HEK293 (cell line): ENCODE measurements around the gene STXBP4.

Source experiments
- CTCF ChIA-PET: fragments of 350-600 bp; formaldehyde crosslinking; extraction: SDS; loops from one replicate; lab custom pipeline; 2021; ENCODE audit warnings: antibody characterized with exemption; lab: Yijun Ruan, JAX
- POLR2A ChIA-PET: fragments of 300-600 bp; formaldehyde crosslinking; extraction: SDS; loops from one replicate; lab custom pipeline; 2020; ENCODE audit warnings: antibody characterized with exemption, inconsistent platforms; lab: Yijun Ruan, JAX
- H3K27ac ChIP-seq: fragments of 200-500 bp; sonication (Bioruptor generic); 2 replicates; pipeline ENCODE4 v1.5.1; 2014; ENCODE audit warnings: low read depth, low read length, control low read depth, inconsistent platforms; ENCODE audit errors: extremely low read depth
- H3K36me3 ChIP-seq, 2 experiments: fragments of 200-500 bp in 1 of 2; sonication (Bioruptor generic) in 1 of 2; 1 replicate in 1 of 2; 2 replicates in 1 of 2; pipeline ENCODE4 v1.5.1; 2014 to 2017; ENCODE audit warnings: inconsistent platforms in 2 of 2, low read length in 2 of 2; ENCODE audit not compliant: control insufficient read depth in 2 of 2, insufficient read depth in 1 of 2
- H3K4me1 ChIP-seq: fragments of 200-500 bp; sonication (Bioruptor generic); 2 replicates; pipeline ENCODE4 v1.5.1; 2014; ENCODE audit warnings: mild to moderate bottlenecking, low read length, inconsistent platforms; ENCODE audit not compliant: control insufficient read depth, insufficient read depth
- H3K4me3 ChIP-seq: 2 replicates; pipeline ENCODE4 v1.5.1; 2011; ENCODE audit warnings: low read depth, mild to moderate bottlenecking, control low read depth, low read length, moderate library complexity
- H3K9me3 ChIP-seq: fragments of 200-500 bp; sonication (Bioruptor generic); 2 replicates; pipeline ENCODE4 v1.5.1; 2014; ENCODE audit warnings: low read depth, low read length, inconsistent platforms; ENCODE audit not compliant: control insufficient read depth, insufficient read depth
- HOXC10 ChIP-seq: sonication (generic); formaldehyde crosslinking; IDR thresholded peaks from 2 replicates; pipeline ENCODE4 v1.8.1; 2023; ENCODE audit warnings: mild to moderate bottlenecking, missing genetic modification reagents
- PRDM1 ChIP-seq: fragments of 450-650 bp; formaldehyde crosslinking; IDR thresholded peaks from 2 replicates; pipeline ENCODE4; 2016; ENCODE audit warnings: missing biosample characterization, missing genetic modification characterization
- SETDB1 ChIP-seq: IDR thresholded peaks from one replicate; pipeline ENCODE4 v1.6.1; 2017; ENCODE audit warnings: mild to moderate bottlenecking, low read length, moderate library complexity, mixed read lengths; ENCODE audit not compliant: insufficient read length
- ZBTB11 ChIP-seq: fragments of 450-650 bp; formaldehyde crosslinking; conservative IDR thresholded peaks from 2 replicates; pipeline ENCODE4 v1.5.1; 2016; ENCODE audit warnings: low read depth, missing biosample characterization, missing genetic modification characterization
- ZBTB17 ChIP-seq: fragments of 450-650 bp; formaldehyde crosslinking; IDR thresholded peaks from 2 replicates; pipeline ENCODE4 v1.5.1; 2016; ENCODE audit warnings: missing biosample characterization, missing genetic modification characterization
- ZFP41 ChIP-seq: fragments of 450-650 bp; formaldehyde crosslinking; IDR thresholded peaks from 2 replicates; pipeline ENCODE4 v1.5.1; 2016; ENCODE audit warnings: missing biosample characterization, missing genetic modification characterization, borderline replicate concordance
- ZFP69B ChIP-seq: fragments of 450-650 bp; formaldehyde crosslinking; IDR thresholded peaks from 2 replicates; pipeline ENCODE4 v1.5.1; 2016; ENCODE audit warnings: missing biosample characterization, missing genetic modification characterization
- ZNF16 ChIP-seq: fragments of 450-650 bp; formaldehyde crosslinking; IDR thresholded peaks from 2 replicates; pipeline ENCODE4 v1.5.1; 2016; ENCODE audit warnings: low read depth, missing biosample characterization, missing genetic modification characterization
- ZNF19 ChIP-seq: fragments of 450-650 bp; formaldehyde crosslinking; IDR thresholded peaks from 2 replicates; pipeline ENCODE4; 2016; ENCODE audit warnings: missing biosample characterization, missing genetic modification characterization, low read depth
- ZNF24 ChIP-seq: fragments of 450-650 bp; formaldehyde crosslinking; IDR thresholded peaks from 2 replicates; pipeline ENCODE4 v1.5.1; 2016; ENCODE audit warnings: missing biosample characterization, missing genetic modification characterization
- ZNF341 ChIP-seq: fragments of 450-650 bp; formaldehyde crosslinking; IDR thresholded peaks from 2 replicates; pipeline ENCODE4; 2016; ENCODE audit warnings: low read depth, missing biosample characterization, missing genetic modification characterization
- ZNF366 ChIP-seq: fragments of 450-650 bp; formaldehyde crosslinking; conservative IDR thresholded peaks from 2 replicates; pipeline ENCODE4 v1.5.1; 2016; ENCODE audit warnings: missing biosample characterization, missing genetic modification characterization
- ZNF423 ChIP-seq: fragments of 450-650 bp; formaldehyde crosslinking; IDR thresholded peaks from 2 replicates; pipeline ENCODE4 v1.5.1; 2016; ENCODE audit warnings: missing biosample characterization, missing genetic modification characterization
- ZNF426 ChIP-seq: fragments of 450-650 bp; formaldehyde crosslinking; IDR thresholded peaks from 2 replicates; pipeline ENCODE4 v1.5.1; 2017; ENCODE audit warnings: missing biosample characterization, missing genetic modification characterization, mild to moderate bottlenecking, inconsistent platforms, moderate library complexity
- ZNF48 ChIP-seq: fragments of 450-650 bp; formaldehyde crosslinking; IDR thresholded peaks from 2 replicates; pipeline ENCODE4 v1.5.1; 2016; ENCODE audit warnings: missing biosample characterization, missing genetic modification characterization
- ZNF521 ChIP-seq: fragments of 450-650 bp; formaldehyde crosslinking; IDR thresholded peaks from 2 replicates; pipeline ENCODE4 v1.5.1; 2017; ENCODE audit warnings: missing biosample characterization, mild to moderate bottlenecking, missing genetic modification characterization
- ZNF658 ChIP-seq: fragments of 450-650 bp; formaldehyde crosslinking; IDR thresholded peaks from 2 replicates; pipeline ENCODE4; 2016; ENCODE audit warnings: missing biosample characterization, missing genetic modification characterization
- ZNF768 ChIP-seq: fragments of 450-650 bp; formaldehyde crosslinking; IDR thresholded peaks from 2 replicates; pipeline ENCODE4 v1.5.1; 2018; ENCODE audit warnings: missing biosample characterization, mild to moderate bottlenecking, missing genetic modification characterization

The STXBP4 gene

GRCh38 chr17:55172612-55173011 lies 204.0 kb downstream of the STXBP4 start:
- peaks cover 2% of the 10 kb centered on the region; the same call in 1 of the 2 replicates for H3K4me1 ChIP-seq
- H3K27ac ChIP-seq: no peak overlapping the region
- no peaks in the 10 kb centered on the region for H3K36me3 ChIP-seq
- no peaks in the 10 kb centered on the region; the same call in 1 of the 2 replicates for H3K9me3 ChIP-seq
- H3K4me3 ChIP-seq: no peak overlapping the region
- TF ChIP-seq ZNF16 (no peak), ZNF341 (tag by site-specific recombination) (no peak), ZNF658 (no peak)
- POLR2A ChIA-PET: no interaction called here
- CTCF ChIA-PET: interaction anchor here (0.7 kb wide), 1 partner anchor 354 kb away, joined by 3 read pairs; no protein-coding TSS in a partner anchor

- TF ChIP-seq SETDB1 (peak; percentile 57), ZNF48 (tag by site-specific recombination) (no peak), ZNF521 (tag by site-specific recombination) (no peak), ZBTB17 (tag by site-specific recombination) (no peak)
- H3K9me3 ChIP-seq: no peaks in the 10 kb centered on the region; the same call in 1 of the 2 replicates
- no peaks in the 10 kb centered on the region for H3K36me3 ChIP-seq
- H3K4me1 ChIP-seq: no peaks in the 10 kb centered on the region
- ChIA-PET CTCF (no interaction called here), POLR2A (no interaction called here)
- no peak overlapping the region for H3K4me3 ChIP-seq
- no peak overlapping the region for H3K27ac ChIP-seq
These were observed 205.6 kb downstream of the STXBP4 start for GRCh38 chr17:55174133-55174532.

GRCh38 chr17:55175788-55176427 lies 207.3 kb downstream of the STXBP4 start:
- TF ChIP-seq ZNF19 (tag by site-specific recombination): no peak
- TF ChIP-seq HOXC10: no peak
- no peak for TF ChIP-seq ZNF768 (tag by site-specific recombination)
- no peak for TF ChIP-seq ZFP41 (tag by site-specific recombination)
- ChIA-PET POLR2A (interaction anchor here (0.5 kb wide), 1 partner anchor 165 kb away, joined by 3 read pairs; no protein-coding TSS in a partner anchor), CTCF (interaction anchor here (0.6 kb wide), 1 partner anchor 505 kb away, joined by 3 read pairs; no protein-coding TSS in a partner anchor)
- Histone ChIP-seq H3K27ac (no peak overlapping the region), H3K9me3 (no peaks in the 10 kb centered on the region; the same call in 1 of the 2 replicates), H3K4me1 (no peaks in the 10 kb centered on the region), H3K4me3 (no peak overlapping the region), H3K36me3 (no peaks in the 10 kb centered on the region)

- CTCF ChIA-PET: interaction anchor here (0.6 to 0.7 kb wide), 2 partner anchors 9 to 190 kb away, joined by 3 to 4 read pairs; no protein-coding TSS in a partner anchor
- POLR2A ChIA-PET: no interaction called here
- TF ChIP-seq ZNF426 (no peak), ZBTB11 (no peak), ZNF24 (tag by site-specific recombination) (no peak), ZFP69B (tag by site-specific recombination) (no peak), ZNF366 (tag by site-specific recombination) (no peak), ZNF423 (tag by site-specific recombination) (no peak), PRDM1 (tag by site-specific recombination) (no peak)
These were observed 208.7 kb downstream of the STXBP4 start for GRCh38 chr17:55177159-55177854.

More at GRCh38 chr17:55177159-55177854, 208.7 kb downstream of the STXBP4 start:
- no peak overlapping the region for H3K4me3 ChIP-seq
- H3K9me3 ChIP-seq: no peaks in the 10 kb centered on the region; the same call in 1 of the 2 replicates
- H3K36me3 ChIP-seq: no peaks in the 10 kb centered on the region
- H3K27ac ChIP-seq: no peak overlapping the region
- no peaks in the 10 kb centered on the region for H3K4me1 ChIP-seq
